Measurements from ENCODE around the gene RBFOX1.

DNA sequence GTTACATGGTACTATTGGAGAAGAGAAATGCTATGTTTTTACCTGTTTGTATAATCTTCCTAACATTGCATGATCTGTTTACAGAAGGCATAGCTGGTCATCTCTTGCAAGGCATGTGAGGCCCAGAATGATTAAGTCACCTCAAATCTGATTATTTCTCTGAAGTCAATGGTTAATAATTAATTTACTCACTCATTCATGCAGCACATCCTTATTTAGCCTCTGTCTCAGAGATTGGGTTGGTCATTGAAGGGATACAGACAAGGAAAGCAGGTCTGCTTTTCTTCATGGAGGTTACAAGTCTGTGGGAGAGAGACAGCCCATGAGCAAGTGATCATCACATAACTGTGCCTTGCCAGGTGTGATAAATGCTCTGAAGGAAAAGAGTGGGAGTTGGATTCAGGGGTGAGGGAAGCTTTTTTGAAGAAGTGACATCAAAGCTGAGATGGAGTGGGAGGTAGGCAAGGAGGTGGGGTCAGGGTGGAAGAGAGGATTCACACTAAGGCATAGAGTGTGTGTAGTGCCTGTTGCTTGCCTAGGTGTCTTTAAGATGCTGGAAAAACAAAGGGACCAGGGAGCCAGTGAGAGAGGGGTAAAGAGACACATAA is 16.3 kb upstream of the RBFOX1 start:
- TF ChIP-seq, protein P1, sequence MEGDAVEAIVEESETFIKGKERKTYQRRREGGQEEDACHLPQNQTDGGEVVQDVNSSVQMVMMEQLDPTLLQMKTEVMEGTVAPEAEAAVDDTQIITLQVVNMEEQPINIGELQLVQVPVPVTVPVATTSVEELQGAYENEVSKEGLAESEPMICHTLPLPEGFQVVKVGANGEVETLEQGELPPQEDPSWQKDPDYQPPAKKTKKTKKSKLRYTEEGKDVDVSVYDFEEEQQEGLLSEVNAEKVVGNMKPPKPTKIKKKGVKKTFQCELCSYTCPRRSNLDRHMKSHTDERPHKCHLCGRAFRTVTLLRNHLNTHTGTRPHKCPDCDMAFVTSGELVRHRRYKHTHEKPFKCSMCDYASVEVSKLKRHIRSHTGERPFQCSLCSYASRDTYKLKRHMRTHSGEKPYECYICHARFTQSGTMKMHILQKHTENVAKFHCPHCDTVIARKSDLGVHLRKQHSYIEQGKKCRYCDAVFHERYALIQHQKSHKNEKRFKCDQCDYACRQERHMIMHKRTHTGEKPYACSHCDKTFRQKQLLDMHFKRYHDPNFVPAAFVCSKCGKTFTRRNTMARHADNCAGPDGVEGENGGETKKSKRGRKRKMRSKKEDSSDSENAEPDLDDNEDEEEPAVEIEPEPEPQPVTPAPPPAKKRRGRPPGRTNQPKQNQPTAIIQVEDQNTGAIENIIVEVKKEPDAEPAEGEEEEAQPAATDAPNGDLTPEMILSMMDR (IDR thresholded peaks at IDR 0.05; ENCODE audit: low read length): no peak
- no peak for TF ChIP-seq EZH2 (IDR thresholded peaks at IDR 0.05; ENCODE audit: borderline replicate concordance, low read length)

All from OCI-LY1 (cell line).